HTR-8/SVneo (cell line): Measurements from ENCODE around the gene SLC1A2.

ENCODE experiments used
- DNase-seq: peaks from one replicate; pipeline ENCODE4 v3.0.0; 2011; ENCODE audit warnings: low spot score, mixed read lengths; ENCODE audit not compliant: insufficient read length
- FAIRE-seq: peaks from 2 replicates; lab custom pipeline; 2011; peaks lifted over from hg19 to GRCh38; lab: Jason Lieb, UNC

SLC1A2 gene

GRCh38 chr11:35419184-35419829 lies at the start of gene SLC1A2:
SLC1A2 (minus strand) TSS chr11:35419558; CDS start chr11:35418966, 592 bp downstream.
- DNase-seq, result peak; percentile 10
- no peak for FAIRE-seq

- DNase-seq, result no peak
- no peak for FAIRE-seq
Measured at GRCh38 chr11:35466058-35466457, 46.7 kb upstream of the SLC1A2 start.

- no peak for DNase-seq
- FAIRE-seq, result peak; percentile 20
Measured at GRCh38 chr11:35464308-35464707, 45.0 kb upstream of the SLC1A2 start.

- no peak for DNase-seq
- FAIRE-seq, result no peak
Measured at GRCh38 chr11:35463331-35463751, 44.0 kb upstream of the SLC1A2 start.

- no peak for FAIRE-seq
- no peak for DNase-seq
Measured at GRCh38 chr11:35461917-35462538, 42.7 kb upstream of the SLC1A2 start.

GRCh38 chr11:35459489-35459888 lies 40.1 kb upstream of the SLC1A2 start:
- no peak for DNase-seq
- FAIRE-seq, result no peak

- DNase-seq, result no peak
Measured at GRCh38 chr11:35458846-35459245, 39.5 kb upstream of the SLC1A2 start.

GRCh38 chr11:35454362-35454761 lies 35.0 kb upstream of the SLC1A2 start:
- FAIRE-seq (no peak), DNase-seq (no peak)

More at GRCh38 chr11:35458846-35459245, 39.5 kb upstream of the SLC1A2 start:
- no peak for FAIRE-seq

- FAIRE-seq, result no peak
- no peak for DNase-seq
Measured at GRCh38 chr11:35436581-35437250, 17.4 kb upstream of the SLC1A2 start.

- FAIRE-seq, result no peak
- DNase-seq, result no peak
Measured at GRCh38 chr11:35433588-35433987, 14.2 kb upstream of the SLC1A2 start.

- no peak for DNase-seq
- FAIRE-seq, result no peak
Measured at GRCh38 chr11:35432464-35432863, 13.1 kb upstream of the SLC1A2 start.

GRCh38 chr11:35427071-35427470 lies 7.7 kb upstream of the SLC1A2 start:
- FAIRE-seq, result no peak
- no peak for DNase-seq

- FAIRE-seq (no peak), DNase-seq (no peak)
Measured at GRCh38 chr11:35426351-35426750, 7.0 kb upstream of the SLC1A2 start.

- FAIRE-seq, result no peak
- no peak for DNase-seq
Measured at GRCh38 chr11:35425603-35426212, 6.3 kb upstream of the SLC1A2 start.

- FAIRE-seq, result no peak
- DNase-seq, result no peak
Measured at GRCh38 chr11:35424157-35424940, 5.0 kb upstream of the SLC1A2 start.

- FAIRE-seq (no peak), DNase-seq (no peak)
Measured at GRCh38 chr11:35420371-35420770, 1.0 kb upstream of the SLC1A2 start.

- no peak for FAIRE-seq
- no peak for DNase-seq
Measured at GRCh38 chr11:35419830-35420333, 524 bp upstream of the SLC1A2 start.

GRCh38 chr11:35418282-35419183 lies 825 bp downstream of the SLC1A2 start:
- FAIRE-seq (no peak), DNase-seq (no peak)

- no peak for DNase-seq
- no peak for FAIRE-seq
Measured at GRCh38 chr11:35415487-35415886, 3.9 kb downstream of the SLC1A2 start.
